HCT116 (cell line): ENCODE results near the gene KATNAL1. TPM values are rescaled to one million over a fixed set of nuclear protein-coding genes. Genes with fewer than 3 reads are reported as not detected.

Experiments used
- ATAC-seq: fragments of 200-7000 bp; cut with Tn5 transposase; 2 replicates; pipeline ENCODE4 v1.9.1; 2020; ENCODE audit warnings: mild to moderate bottlenecking, moderate library complexity
- BruUV-seq: library from RNA; stranded (reverse); fragments of 400-500 nt; replicated peaks from 2 replicates; lab custom pipeline; 2021; lab: Mats Ljungman, UMichigan
- CTCF ChIA-PET: fragments of 300-600 bp; sonication (Branson Sonifier 250); formaldehyde crosslinking; loops from one replicate; lab custom pipeline; 2021; ENCODE audit warnings: antibody characterized with exemption; lab: Charles Lee
- POLR2A ChIA-PET: fragments of 300-600, 350-600 bp; sonication (Branson Sonifier 250); formaldehyde crosslinking; loops from one replicate; lab custom pipeline; 2021; ENCODE audit warnings: antibody characterized with exemption; lab: Charles Lee
- RAD21 ChIA-PET, 2 experiments: fragments of 300-600 bp; sonication (Branson Sonifier 250); formaldehyde crosslinking; loops; one replicate each; lab custom pipeline; 2023; ENCODE audit warnings: low total read pairs in 2 of 2; ENCODE audit not compliant: uncharacterized antibody in 2 of 2, unreplicated experiment in 2 of 2, low non-redundant PET in 1 of 2; lab: Charles Lee
- DNase-seq: peaks from one replicate; pipeline ENCODE4 v3.0.0-alpha.2; 2010; ENCODE audit warnings: low read depth, low spot score
- H2AFZ ChIP-seq: fragments of 200-600 bp; shearing (Covaris generic), sonication (generic); 2 replicates; pipeline ENCODE4 v1.6.1; 2017; ENCODE audit warnings: low read depth, mixed run types, mixed read lengths, antibody characterized with exemption, low read length; ENCODE audit not compliant: poor library complexity, severe bottlenecking
- H3K27ac ChIP-seq: 2 replicates; pipeline ENCODE4 v1.5.1; 2012; ENCODE audit warnings: low read depth, low read length
- H3K27me3 ChIP-seq: fragments of 200-600 bp; sonication (generic); 2 replicates; pipeline ENCODE4 v1.6.1; 2016; ENCODE audit warnings: mixed run types, low read length, mixed read lengths; ENCODE audit not compliant: insufficient read depth
- H3K36me3 ChIP-seq, 2 experiments: fragments of 200-500 bp in 1 of 2; fragments of 200-600 bp in 1 of 2; sonication (Bioruptor generic) in 1 of 2; sonication (generic) in 1 of 2; 2 replicates each; pipeline versions ENCODE4 v1.5.1 to v1.6.1; 2014 to 2016; ENCODE audit warnings: low read length in 2 of 2, inconsistent platforms in 1 of 2, mixed read lengths in 1 of 2, mixed run types in 1 of 2; ENCODE audit not compliant: insufficient read depth in 2 of 2, control insufficient read depth in 1 of 2
- H3K4me1 ChIP-seq, 2 experiments: fragments of 200-600 bp in 1 of 2; sonication (generic) in 1 of 2; 2 replicates each; pipeline versions ENCODE4 v1.5.1 to v1.6.1; 2012 to 2017; ENCODE audit warnings: low read length in 2 of 2, inconsistent platforms in 1 of 2, mild to moderate bottlenecking in 1 of 2, mixed read lengths in 1 of 2, mixed run types in 1 of 2, moderate library complexity in 1 of 2; ENCODE audit not compliant: insufficient read depth in 2 of 2, control insufficient read depth in 1 of 2
- H3K4me2 ChIP-seq: fragments of 200-600 bp; sonication (generic); 2 replicates; pipeline ENCODE4 v1.6.1; 2017; ENCODE audit warnings: mixed run types, low read length, mixed read lengths
- H3K4me3 ChIP-seq, 2 experiments: fragments of 200-600 bp in 1 of 2; sonication (generic) in 1 of 2; replicated peaks in 1 of 2; 2 replicates each; pipeline ENCODE4 v1.5.1; 2011 to 2016; ENCODE audit warnings: low read length in 2 of 2, control low read depth in 1 of 2, low read depth in 1 of 2, mild to moderate bottlenecking in 1 of 2, mixed read lengths in 1 of 2, mixed run types in 1 of 2
- H3K79me2 ChIP-seq: fragments of 200-600 bp; sonication (generic); 2 replicates; pipeline ENCODE4 v1.6.1; 2017; ENCODE audit warnings: mild to moderate bottlenecking, mixed run types, low read length, moderate library complexity, mixed read lengths; ENCODE audit not compliant: insufficient read depth
- H3K9ac ChIP-seq: fragments of 200-600 bp; sonication (generic); 2 replicates; pipeline ENCODE4 v1.6.1; 2016; ENCODE audit warnings: low read length, mixed read lengths
- H3K9me2 ChIP-seq: fragments of 200-600 bp; sonication (generic), shearing (Covaris generic); 2 replicates; pipeline ENCODE4 v1.6.1; 2017; ENCODE audit warnings: mixed run types, mild to moderate bottlenecking, moderate library complexity; ENCODE audit not compliant: insufficient read depth
- H3K9me3 ChIP-seq, 2 experiments: fragments of 200-500 bp in 1 of 2; fragments of 200-600 bp in 1 of 2; sonication (Bioruptor generic) in 1 of 2; sonication (generic) in 1 of 2; 2 replicates each; pipeline ENCODE4 v1.6.1; 2014 to 2017; ENCODE audit warnings: low read length in 2 of 2, mixed read lengths in 2 of 2, inconsistent platforms in 1 of 2, low read depth in 1 of 2, mild to moderate bottlenecking in 1 of 2, mixed run types in 1 of 2, moderate library complexity in 1 of 2; ENCODE audit not compliant: control insufficient read depth in 1 of 2, insufficient read depth in 1 of 2
- H4K20me1 ChIP-seq: fragments of 200-600 bp; sonication (generic), shearing (Covaris generic); 2 replicates; pipeline ENCODE4 v1.6.1; 2017; ENCODE audit warnings: mixed run types, mild to moderate bottlenecking, moderate library complexity; ENCODE audit not compliant: insufficient read depth
- CBX3 ChIP-seq: IDR thresholded peaks from 2 replicates; pipeline ENCODE4 v1.6.1; 2012; ENCODE audit warnings: low read depth
- EGR1 ChIP-seq: IDR thresholded peaks from 2 replicates; pipeline ENCODE4 v1.6.1; 2012; ENCODE audit warnings: low read depth
- EZH2 ChIP-seq: fragments of 200-600 bp; sonication (generic); IDR thresholded peaks from 2 replicates; pipeline ENCODE4 v1.6.1; 2017; ENCODE audit warnings: antibody characterized with exemption, mixed run types
- FOSL1 ChIP-seq: IDR thresholded peaks from 2 replicates; pipeline ENCODE4 v1.6.1; 2012; ENCODE audit warnings: low read depth
- POLR2A ChIP-seq: IDR thresholded peaks from 2 replicates; pipeline ENCODE4 v1.7.0; 2011; ENCODE audit warnings: borderline replicate concordance; ENCODE audit not compliant: insufficient read depth, insufficient read length; ENCODE audit errors: extremely low read depth
- POLR2AphosphoS5 ChIP-seq: IDR thresholded peaks from 2 replicates; pipeline ENCODE4 v1.6.1; 2011; ENCODE audit warnings: mild to moderate bottlenecking, low read depth, low read length, moderate library complexity
- RAD21 ChIP-seq: IDR thresholded peaks from 2 replicates; pipeline ENCODE4 v1.6.1; 2012; ENCODE audit warnings: low read depth, mild to moderate bottlenecking
- SIN3A ChIP-seq: IDR thresholded peaks from 2 replicates; pipeline ENCODE4 v1.6.1; 2012; ENCODE audit warnings: low read depth
- SP1 ChIP-seq: IDR thresholded peaks from 2 replicates; pipeline ENCODE4 v1.6.1; 2012; ENCODE audit warnings: low read depth
- SRF ChIP-seq: IDR thresholded peaks from 2 replicates; pipeline ENCODE4 v1.6.1; 2012; ENCODE audit warnings: low read depth
- TCF7L2 ChIP-seq: IDR thresholded peaks from 2 replicates; pipeline ENCODE4 v1.7.0; 2011; ENCODE audit warnings: borderline replicate concordance, inconsistent platforms; ENCODE audit not compliant: insufficient read depth, insufficient read length; ENCODE audit errors: extremely low read depth
- ZNF274 ChIP-seq: fragments of 200-500 bp; sonication (Bioruptor generic); IDR thresholded peaks from 2 replicates; pipeline ENCODE4 v1.6.1; 2014; ENCODE audit warnings: mild to moderate bottlenecking, low read depth, low read length, inconsistent platforms
- intact Hi-C: fragments of 100-400 bp; cut with micrococcal nuclease; formaldehyde crosslinking; loops from 2 replicates; pipeline ENCODE4 v1.10.0; 2022
- total RNA-seq: library from RNA; stranded (reverse); gene quantifications from one replicate; pipeline ENCODE4 v1.2.1, GENCODE V29; 2021; ENCODE audit not compliant: unreplicated experiment

The KATNAL1 gene
- total RNA-seq, 1 experiment from 2014 or later = 17.3 TPM

GRCh38 chr13:30165071-30165470 lies 142.3 kb downstream of the KATNAL1 start:
- Histone ChIP-seq H3K36me3 (no peaks in the 10 kb centered on the region), H3K9ac (no peak overlapping the region), H2AFZ (no peak overlapping the region), H3K9me3 (no peaks in the 10 kb centered on the region), H3K79me2 (no peaks in the 10 kb centered on the region), H3K4me3 (no peak overlapping the region), H3K27ac (no peak overlapping the region), H4K20me1 (no peaks in the 10 kb centered on the region), H3K4me1 (no peaks in the 10 kb centered on the region), H3K27me3 (no peaks in the 10 kb centered on the region), H3K4me2 (no peak overlapping the region), H3K9me2 (no peaks in the 10 kb centered on the region)
- POLR2A ChIA-PET = no interaction called here
- BruUV-seq = no TSS peak
- ATAC-seq (no peak), DNase-seq (no peak)
- intact Hi-C loops = no loop called here
- CTCF ChIA-PET = no interaction called here
- RAD21 ChIA-PET = no interaction called here
- TF ChIP-seq SRF = no peak
- TF ChIP-seq FOSL1 = no peak
- TF ChIP-seq SIN3A = no peak
- TF ChIP-seq EGR1 = no peak
- TF ChIP-seq TCF7L2 = no peak
- TF ChIP-seq RAD21 = no peak

GRCh38 chr13:30164146-30164545 lies 143.2 kb downstream of the KATNAL1 start:
- Histone ChIP-seq H3K27ac (no peak overlapping the region), H3K9ac (no peak overlapping the region), H3K27me3 (no peaks in the 10 kb centered on the region), H3K4me2 (no peak overlapping the region), H3K4me1 (no peaks in the 10 kb centered on the region), H2AFZ (no peak overlapping the region), H3K9me2 (no peaks in the 10 kb centered on the region), H3K9me3 (no peaks in the 10 kb centered on the region), H3K4me3 (no peak overlapping the region), H4K20me1 (no peaks in the 10 kb centered on the region)
- DNase-seq (no peak), ATAC-seq (no peak)
- intact Hi-C loops = no loop called here
- no TSS peak for BruUV-seq
- TF ChIP-seq TCF7L2 (no peak), SIN3A (no peak), CBX3 (no peak), POLR2A (no peak), EGR1 (no peak), SP1 (no peak), POLR2AphosphoS5 (no peak), EZH2 (no peak), ZNF274 (no peak), RAD21 (no peak), SRF (no peak)
- TF ChIP-seq, all 23 proteins: peak for 0
- Histone ChIP-seq H3K79me2 (no peaks in the 10 kb centered on the region), H3K36me3 (no peaks in the 10 kb centered on the region)
- ChIA-PET CTCF (no interaction called here), POLR2A (no interaction called here), RAD21 (no interaction called here)
